OCI-LY3 (cell line): ENCODE results near the gene PET100.

Source experiments
- CTCF ChIP-seq: fragments of 200-600, 300-600 bp; sonication (generic); IDR thresholded peaks from 2 replicates; pipeline ENCODE4 v1.5.1; 2014; ENCODE audit warnings: antibody characterized with exemption, low read length, low read depth
- EZH2phosphoT487 ChIP-seq: fragments of 200-600 bp; shearing (Covaris generic); IDR thresholded peaks from 2 replicates; pipeline ENCODE4 v1.6.1; 2018; ENCODE audit warnings: antibody characterized with exemption, mixed run types, low read depth

- TF ChIP-seq CTCF (no peak), EZH2phosphoT487 (no peak)
These were observed 10.3 kb downstream of the PET100 start for GRCh38 chr19:7639863-7640348.
